H9 (cell line): ENCODE data around the gene RHOA. TPM values are rescaled to one million over a fixed set of nuclear protein-coding genes. Genes with fewer than 3 reads are reported as not detected.
A peak's percentile ranks its signal among the peaks of the same experiment; 100 is the strongest.

Experiments
- DNase-seq: peaks from one replicate; pipeline ENCODE4 v3.0.0-alpha.2; 2017
- H2AFZ ChIP-seq: one replicate; pipeline ENCODE4 v1.6.1; 2013; ENCODE audit warnings: mild to moderate bottlenecking, low read length, control low read depth, moderate library complexity
- H2AK5ac ChIP-seq: 2 replicates; pipeline ENCODE4 v1.6.1; 2013; ENCODE audit warnings: low read length, control low read depth, mixed read lengths; ENCODE audit not compliant: insufficient read length
- H2BK120ac ChIP-seq: one replicate; pipeline ENCODE4 v1.6.1; 2013; ENCODE audit warnings: low read depth, mild to moderate bottlenecking, low read length, control low read depth, inconsistent platforms; ENCODE audit not compliant: poor library complexity, severe bottlenecking
- H2BK12ac ChIP-seq: 2 replicates; pipeline ENCODE4 v1.6.1; 2013; ENCODE audit warnings: low read length, control low read depth, mixed read lengths, low read depth; ENCODE audit not compliant: insufficient read length
- H2BK15ac ChIP-seq: 2 replicates; pipeline ENCODE4 v1.6.1; 2013; ENCODE audit warnings: low read depth, low read length, control low read depth
- H2BK20ac ChIP-seq: one replicate; pipeline ENCODE4 v1.6.1; 2013; ENCODE audit warnings: low read depth, mild to moderate bottlenecking, low read length, control low read depth, inconsistent platforms; ENCODE audit not compliant: poor library complexity, severe bottlenecking
- H2BK5ac ChIP-seq: 2 replicates; pipeline ENCODE4 v1.6.1; 2013; ENCODE audit warnings: low read length, control low read depth, mixed read lengths; ENCODE audit not compliant: insufficient read length
- H3K14ac ChIP-seq: 2 replicates; pipeline ENCODE4 v1.6.1; 2013; ENCODE audit warnings: low read length, control low read depth; ENCODE audit not compliant: insufficient read depth
- H3K18ac ChIP-seq: 2 replicates; pipeline ENCODE4 v1.6.1; 2013; ENCODE audit warnings: low read depth, mild to moderate bottlenecking, mixed read lengths, low read length, control low read depth; ENCODE audit not compliant: insufficient read length
- H3K23ac ChIP-seq: 2 replicates; pipeline ENCODE4 v1.6.1; 2013; ENCODE audit warnings: low read length, control low read depth, mixed read lengths, low read depth; ENCODE audit not compliant: insufficient read length
- H3K23me2 ChIP-seq: 2 replicates; pipeline ENCODE4 v1.6.1; 2013; ENCODE audit warnings: low read depth, mild to moderate bottlenecking, mixed read lengths, low read length, control low read depth; ENCODE audit not compliant: insufficient read length, poor library complexity, severe bottlenecking
- H3K27ac ChIP-seq: 2 replicates; pipeline ENCODE4 v1.5.1; 2013; ENCODE audit warnings: low read length, control low read depth, mixed read lengths, low read depth; ENCODE audit not compliant: insufficient read length
- H3K27me3 ChIP-seq: 2 replicates; pipeline ENCODE4 v1.6.1; 2013; ENCODE audit warnings: low read length, control low read depth, inconsistent platforms; ENCODE audit not compliant: insufficient read depth
- H3K4ac ChIP-seq: 2 replicates; pipeline ENCODE4 v1.6.1; 2013; ENCODE audit warnings: low read depth, mild to moderate bottlenecking, control low read depth, inconsistent platforms, low read length, moderate library complexity
- H3K4me1 ChIP-seq: 2 replicates; pipeline ENCODE4 v1.6.1; 2013; ENCODE audit warnings: low read length, control low read depth, inconsistent platforms; ENCODE audit not compliant: insufficient read depth
- H3K4me2 ChIP-seq: 2 replicates; pipeline ENCODE4 v1.6.1; 2013; ENCODE audit warnings: low read length, control low read depth, mixed read lengths; ENCODE audit not compliant: insufficient read length, insufficient read depth
- H3K56ac ChIP-seq: 2 replicates; pipeline ENCODE4 v1.6.1; 2013; ENCODE audit warnings: low read depth, mild to moderate bottlenecking, mixed read lengths, low read length, control low read depth; ENCODE audit not compliant: insufficient read length
- H3K79me1 ChIP-seq: 2 replicates; pipeline ENCODE4 v1.6.1; 2013; ENCODE audit warnings: low read depth, mild to moderate bottlenecking, moderate library complexity, low read length, control low read depth, inconsistent platforms; ENCODE audit not compliant: insufficient read depth, poor library complexity, severe bottlenecking
- H3K79me2 ChIP-seq: 2 replicates; pipeline ENCODE4 v1.6.1; 2013; ENCODE audit warnings: low read length, control low read depth, inconsistent platforms; ENCODE audit not compliant: insufficient read depth
- H3K9ac ChIP-seq: 2 replicates; pipeline ENCODE4 v1.6.1; 2013; ENCODE audit warnings: low read length, control low read depth, mixed read lengths; ENCODE audit not compliant: insufficient read length; ENCODE audit errors: extremely low read depth
- H3K9me3 ChIP-seq: one replicate; pipeline ENCODE4 v1.6.1; 2013; ENCODE audit warnings: low read depth, low read length, inconsistent platforms; ENCODE audit not compliant: control insufficient read depth
- H3T11ph ChIP-seq: one replicate; pipeline ENCODE4 v1.6.1; 2013; ENCODE audit warnings: mild to moderate bottlenecking, low read length, control low read depth, inconsistent platforms
- H4K20me1 ChIP-seq: one replicate; pipeline ENCODE4 v1.6.1; 2013; ENCODE audit not compliant: control insufficient read depth, insufficient read length, insufficient read depth
- H4K5ac ChIP-seq: 2 replicates; pipeline ENCODE4 v1.6.1; 2013; ENCODE audit warnings: low read depth, mild to moderate bottlenecking, mixed read lengths, low read length, control low read depth; ENCODE audit not compliant: insufficient read length
- H4K8ac ChIP-seq: replicated peaks from 2 replicates; pipeline ENCODE4 v1.6.1; 2013; ENCODE audit warnings: low read length, control low read depth, mixed read lengths, low read depth; ENCODE audit not compliant: insufficient read length
- H4K91ac ChIP-seq: 2 replicates; pipeline ENCODE4 v1.6.1; 2013; ENCODE audit warnings: low read depth, mild to moderate bottlenecking, moderate library complexity, mixed read lengths, low read length, control low read depth; ENCODE audit not compliant: insufficient read length
- H3K27ac Mint-ChIP-seq, 3 experiments: 2 replicates in 2 of 3; 3 replicates in 1 of 3; pipeline ENCODE4 v1.8.0; 2020 to 2021; ENCODE audit warnings: mixed read lengths in 3 of 3, mild to moderate bottlenecking in 1 of 3, moderate library complexity in 1 of 3
- H3K27me3 Mint-ChIP-seq: 2 replicates; pipeline ENCODE4 v1.8.0; 2021; ENCODE audit warnings: low read depth, mild to moderate bottlenecking, moderate library complexity, mixed read lengths
- H3K36me3 Mint-ChIP-seq, 3 experiments: 2 replicates in 2 of 3; 3 replicates in 1 of 3; pipeline ENCODE4 v1.8.0; 2020 to 2021; ENCODE audit warnings: low read depth in 3 of 3, mixed read lengths in 3 of 3; ENCODE audit not compliant: insufficient read depth in 1 of 3
- H3K4me1 Mint-ChIP-seq, 2 experiments: 2 replicates each; pipeline ENCODE4 v1.8.0; 2020; ENCODE audit warnings: mixed read lengths in 2 of 2
- H3K4me3 Mint-ChIP-seq, 2 experiments: 2 replicates in 1 of 2; 3 replicates in 1 of 2; pipeline ENCODE4 v1.8.0; 2020 to 2021; ENCODE audit warnings: mild to moderate bottlenecking in 2 of 2, mixed read lengths in 2 of 2, moderate library complexity in 1 of 2
- H3K9me3 Mint-ChIP-seq, 2 experiments: 2 replicates in 1 of 2; 3 replicates in 1 of 2; pipeline ENCODE4 v1.8.0; 2020; ENCODE audit warnings: mild to moderate bottlenecking in 2 of 2, mixed read lengths in 2 of 2, moderate library complexity in 1 of 2
- CTCF ChIP-seq: fragments of 200-600 bp; sonication (generic); conservative IDR thresholded peaks from 3 replicates; pipeline ENCODE4 v1.8.0; 2021; ENCODE audit warnings: antibody characterized with exemption, mild to moderate bottlenecking
- WGBS: extraction: QIAGEN DNeasy Blood & Tissue Kit; methylation state at CpG from one replicate; pipeline ENCODE4 v1.1.7; 2013; ENCODE audit warnings: missing lambda C conversion rate, low lambda C conversion rate, mixed read lengths; ENCODE audit not compliant: insufficient read length; ENCODE audit errors: extremely low coverage; 5-methylcytosine and 5-hydroxymethylcytosine counted together
- total RNA-seq: library from RNA; stranded (reverse); gene quantifications from 2 replicates; pipeline ENCODE4 v1.2.1, GENCODE V29; 2021

The RHOA gene
- total RNA-seq, 1 experiment from 2014 or later: 403 TPM

DNA sequence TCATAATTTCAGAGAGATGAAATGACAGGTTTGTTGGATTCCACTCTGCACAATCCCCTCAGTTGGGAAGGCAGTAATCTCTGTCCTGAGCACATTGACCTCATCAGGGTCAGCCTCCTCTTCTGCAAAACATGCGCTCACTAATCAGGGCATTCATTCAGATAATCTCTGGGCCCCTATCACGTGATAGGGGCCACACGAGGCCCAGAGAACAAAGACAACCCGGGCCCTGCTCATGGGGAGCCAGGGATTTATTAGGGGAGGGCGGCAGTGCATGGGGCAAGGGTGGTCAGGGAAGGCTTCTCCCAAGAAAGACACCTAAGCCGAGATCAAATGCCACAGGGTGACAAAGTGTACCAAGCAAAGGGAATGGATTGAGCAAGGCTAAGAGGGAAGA is 1.6 kb upstream of the RHOA start:
- H2AFZ ChIP-seq: no peak overlapping the region
- no peak overlapping the region for H2BK5ac ChIP-seq
- peaks cover 4% of the 10 kb centered on the region for H3K23me2 ChIP-seq
- Mint-ChIP-seq H3K9me3 (no peaks in the 10 kb centered on the region; a peak in 1 of 5 replicates), H3K4me1 (peaks cover 36 to 40% of the 10 kb centered on the region in 2 experiments), H3K27me3 (no peaks in the 10 kb centered on the region), H3K27ac (no peak overlapping the region; a peak in 2 of 7 replicates), H3K36me3 (peaks cover 4 to 32% (median 22%) of the 10 kb centered on the region in 3 experiments; a peak in 5 of 7 replicates), H3K4me3 (peak overlapping the region; percentile 93 to 94; a peak in 4 of 5 replicates)
- no peak overlapping the region for H3K23ac ChIP-seq
- DNase-seq: no peak
- H3K4ac ChIP-seq: no peak overlapping the region
- no peaks in the 10 kb centered on the region for H3K79me1 ChIP-seq
- no peak overlapping the region for H2BK120ac ChIP-seq
- H3K9ac ChIP-seq: no peak overlapping the region
- no peak overlapping the region for H3K18ac ChIP-seq
- no CpG with 5 or more reads among the region's 6 CpGs for WGBS
- no peak overlapping the region for H4K8ac ChIP-seq
- no peak overlapping the region for H3K27ac ChIP-seq
- TF ChIP-seq CTCF: no peak
- no peak overlapping the region for H2AK5ac ChIP-seq
- no peak overlapping the region for H4K91ac ChIP-seq
- H3T11ph ChIP-seq: no peak overlapping the region
- H4K20me1 ChIP-seq: no peaks in the 10 kb centered on the region
- no peak overlapping the region for H2BK15ac ChIP-seq
- H2BK12ac ChIP-seq: no peak overlapping the region
- no peak overlapping the region for H3K14ac ChIP-seq
- H3K4me1 ChIP-seq: no peaks in the 10 kb centered on the region; the same call in 1 of the 2 replicates
- H3K4me2 ChIP-seq: peak overlapping the region; percentile 60
- H2BK20ac ChIP-seq: no peak overlapping the region
- peaks cover 28% of the 10 kb centered on the region; the same call in 1 of the 2 replicates for H3K79me2 ChIP-seq
- no peaks in the 10 kb centered on the region for H3K9me3 ChIP-seq
- H3K27me3 ChIP-seq: no peaks in the 10 kb centered on the region
- H4K5ac ChIP-seq: no peak overlapping the region
- no peak overlapping the region for H3K56ac ChIP-seq
